Lung (tissue), 12 donors: Measurements from ENCODE around the gene CNOT2. TPM values are rescaled to one million over a fixed set of nuclear protein-coding genes. Genes with fewer than 3 reads are reported as not detected.
A peak's percentile ranks its signal among the peaks of the same experiment; 100 is the strongest.

ENCODE experiments used
- ATAC-seq: fragments of 200-7000 bp; cut with Tn5 transposase; one replicate; pipeline ENCODE4 v1.9.1; 2020; ENCODE audit warnings: moderate number of reproducible peaks; ENCODE audit not compliant: insufficient read depth, low FRiP score
- DNase-seq, 3 donors: peaks; one replicate each; pipeline ENCODE4 v3.0.0-alpha.2; 2013 to 2017
- H3K27ac ChIP-seq, 2 donors: one replicate each; pipeline ENCODE4 v1.5.1; 2013; ENCODE audit warnings: mild to moderate bottlenecking in 2 of 2, moderate library complexity in 2 of 2, control low read depth in 1 of 2, inconsistent platforms in 1 of 2, low read depth in 1 of 2, low read length in 1 of 2
- H3K27me3 ChIP-seq, 3 donors: one replicate each; pipeline ENCODE4 v1.5.1; 2013; ENCODE audit warnings: low read length in 2 of 3; ENCODE audit not compliant: control insufficient read depth in 3 of 3, insufficient read depth in 3 of 3
- H3K36me3 ChIP-seq, 4 donors: one replicate each; pipeline ENCODE4 v1.5.1; 2013; ENCODE audit warnings: low read length in 4 of 4, mild to moderate bottlenecking in 1 of 4, moderate library complexity in 1 of 4; ENCODE audit not compliant: control insufficient read depth in 4 of 4, insufficient read depth in 4 of 4
- H3K4me1 ChIP-seq, 5 donors: one replicate each; pipeline ENCODE4 v1.5.1; 2013; ENCODE audit warnings: low read length in 5 of 5, mild to moderate bottlenecking in 2 of 5, moderate library complexity in 1 of 5; ENCODE audit not compliant: control insufficient read depth in 5 of 5, insufficient read depth in 5 of 5
- H3K4me3 ChIP-seq: one replicate; pipeline ENCODE4 v1.5.1; 2013; ENCODE audit warnings: mild to moderate bottlenecking, control low read depth, moderate library complexity
- H3K9ac ChIP-seq, 2 donors: one replicate each; pipeline ENCODE4 v1.5.1; 2013; ENCODE audit warnings: low read length in 2 of 2, control low read depth in 1 of 2; ENCODE audit not compliant: insufficient read depth in 1 of 2
- H3K9me3 ChIP-seq, 4 donors: one replicate each; pipeline ENCODE4 v1.5.1; 2013; ENCODE audit warnings: low read length in 3 of 4, mild to moderate bottlenecking in 1 of 4, moderate library complexity in 1 of 4; ENCODE audit not compliant: control insufficient read depth in 4 of 4, insufficient read depth in 3 of 4
- WGBS, 2 donors: extraction: QIAGEN DNeasy Blood & Tissue Kit; methylation state at CpG; one replicate each; pipeline ENCODE4 v1.1.7; 2013; 5-methylcytosine and 5-hydroxymethylcytosine counted together
- polyA plus RNA-seq, 2 donors: library from polyadenylated mRNA; stranded (reverse); fragments of 200-250 nt; gene quantifications; one replicate each; pipeline ENCODE4 v1.2.1, GENCODE V29; 2013
- total RNA-seq, 2 donors: library from RNA; depleted of rRNA in 1 of 2; stranded (reverse); fragments of >200 nt in 1 of 2; gene quantifications; one replicate each; pipeline ENCODE4 v1.2.1, GENCODE V29; 2014 to 2021
- TF ChIP-seq, protein P1 (sequence below): IDR thresholded peaks from 2 replicates; pipeline ENCODE4 v1.5.1; 2012; ENCODE audit warnings: mild to moderate bottlenecking; ENCODE audit errors: control extremely low read depth, extremely low read depth
- donor health status: control.
- donor health status: control.
- donor health status: Bipolar disorder and iron deficiency.
- donor health status: healthy.
- donor health status: DM: yes; HTN: yes; CAD: no.

Gene CNOT2
- total and polyA plus RNA-seq, 4 donors: 21.9 to 243 (median 40.3) TPM

DNA sequence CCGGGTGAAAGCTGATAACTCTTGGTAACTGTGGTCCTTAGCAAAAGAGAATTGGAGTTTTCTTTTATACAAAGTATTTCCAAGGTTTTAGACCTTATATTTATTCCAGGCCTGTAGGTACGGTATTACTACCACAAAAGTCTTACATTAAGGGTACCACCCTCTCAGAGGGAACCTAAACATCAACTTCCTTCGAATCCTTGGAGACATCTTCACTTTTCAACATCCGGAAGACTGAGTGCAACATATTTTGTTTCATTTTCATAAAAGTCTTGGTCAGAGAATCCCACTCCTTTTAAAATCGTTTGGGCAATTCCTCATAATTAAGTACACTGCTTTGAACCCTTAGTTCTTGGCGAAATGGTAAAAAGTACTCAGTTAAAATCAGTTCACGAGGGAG, 1.2 kb downstream of the CNOT2 start:
- ATAC-seq (no peak), DNase-seq (no peak)
- TF ChIP-seq, protein P1, sequence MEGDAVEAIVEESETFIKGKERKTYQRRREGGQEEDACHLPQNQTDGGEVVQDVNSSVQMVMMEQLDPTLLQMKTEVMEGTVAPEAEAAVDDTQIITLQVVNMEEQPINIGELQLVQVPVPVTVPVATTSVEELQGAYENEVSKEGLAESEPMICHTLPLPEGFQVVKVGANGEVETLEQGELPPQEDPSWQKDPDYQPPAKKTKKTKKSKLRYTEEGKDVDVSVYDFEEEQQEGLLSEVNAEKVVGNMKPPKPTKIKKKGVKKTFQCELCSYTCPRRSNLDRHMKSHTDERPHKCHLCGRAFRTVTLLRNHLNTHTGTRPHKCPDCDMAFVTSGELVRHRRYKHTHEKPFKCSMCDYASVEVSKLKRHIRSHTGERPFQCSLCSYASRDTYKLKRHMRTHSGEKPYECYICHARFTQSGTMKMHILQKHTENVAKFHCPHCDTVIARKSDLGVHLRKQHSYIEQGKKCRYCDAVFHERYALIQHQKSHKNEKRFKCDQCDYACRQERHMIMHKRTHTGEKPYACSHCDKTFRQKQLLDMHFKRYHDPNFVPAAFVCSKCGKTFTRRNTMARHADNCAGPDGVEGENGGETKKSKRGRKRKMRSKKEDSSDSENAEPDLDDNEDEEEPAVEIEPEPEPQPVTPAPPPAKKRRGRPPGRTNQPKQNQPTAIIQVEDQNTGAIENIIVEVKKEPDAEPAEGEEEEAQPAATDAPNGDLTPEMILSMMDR: no peak
- Histone ChIP-seq H3K9ac (peak overlapping the region; percentile 90 to 98), H3K27me3 (no peaks in the 10 kb centered on the region), H3K4me3 (peak overlapping the region; percentile 87), H3K27ac (peak overlapping the region in 1 of 2 donors; percentile 99), H3K4me1 (peaks cover 0 to 40% (median 7%) of the 10 kb centered on the region in 5 donors), H3K36me3 (peaks cover 0 to 21% (median 10%) of the 10 kb centered on the region in 4 donors), H3K9me3 (no peaks in the 10 kb centered on the region)
- WGBS, 2 donors: 21 to 27% methylated on average over 7 of the region's 7 CpGs

DNA sequence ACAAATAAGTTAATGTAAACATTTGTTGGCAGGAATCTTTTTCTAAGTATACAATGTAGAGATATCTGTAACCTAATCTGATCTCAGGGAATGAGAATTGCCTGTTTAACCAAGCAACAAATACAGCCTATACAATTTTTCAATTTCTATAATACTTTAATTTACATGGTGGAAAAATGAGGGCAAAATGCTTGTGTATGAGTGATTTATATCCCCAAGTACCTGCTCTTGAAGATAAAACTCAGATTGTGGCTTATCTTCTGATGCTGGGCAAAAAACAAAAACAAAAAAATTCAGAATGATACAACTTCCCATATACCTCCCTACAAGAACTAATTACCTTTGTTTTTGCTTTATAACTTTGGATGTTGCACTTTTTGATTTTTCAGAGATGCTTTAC, 2.2 kb downstream of the CNOT2 start:
- DNase-seq (no peak), ATAC-seq (no peak)
- H3K9ac ChIP-seq: no peak overlapping the region
- TF ChIP-seq, protein P1: no peak
- H3K4me1 ChIP-seq: peaks cover 0 to 42% (median 5%) of the 10 kb centered on the region in 5 donors
- no peak overlapping the region for H3K4me3 ChIP-seq
- no peaks in the 10 kb centered on the region for H3K27me3 ChIP-seq
- H3K36me3 ChIP-seq: peaks cover 0 to 14% (median 5%) of the 10 kb centered on the region in 4 donors
- H3K9me3 ChIP-seq: no peaks in the 10 kb centered on the region
- H3K27ac ChIP-seq: no peak overlapping the region

DNA sequence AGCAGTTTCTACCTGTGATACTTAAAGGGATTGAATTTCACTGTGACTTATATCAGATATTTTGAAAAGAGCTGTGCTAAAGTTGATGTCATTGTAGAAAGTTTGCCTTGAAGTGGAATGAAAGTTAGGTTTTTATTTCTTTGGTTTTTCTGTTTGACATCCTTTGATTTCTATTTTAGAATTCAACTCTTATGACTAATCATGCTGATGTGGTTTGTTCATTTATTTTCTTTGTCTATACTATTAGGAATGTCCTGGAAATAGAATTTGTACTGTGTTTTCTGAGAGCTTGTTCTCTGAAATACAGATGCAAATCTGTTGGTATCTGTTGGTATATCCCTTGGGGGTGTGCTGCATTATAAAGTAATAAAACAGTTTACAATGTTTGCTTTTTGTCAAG, 3.3 kb downstream of the CNOT2 start:
- no peak overlapping the region for H3K4me3 ChIP-seq
- no peaks in the 10 kb centered on the region for H3K27me3 ChIP-seq
- ATAC-seq (no peak), DNase-seq (no peak)
- H3K9me3 ChIP-seq: no peaks in the 10 kb centered on the region
- H3K9ac ChIP-seq: no peak overlapping the region
- H3K27ac ChIP-seq: no peak overlapping the region
- H3K36me3 ChIP-seq: peaks cover 0 to 9% (median 4%) of the 10 kb centered on the region in 4 donors
- TF ChIP-seq, protein P1: no peak
- peaks cover 2 to 50% (median 6%) of the 10 kb centered on the region in 5 donors for H3K4me1 ChIP-seq

DNA sequence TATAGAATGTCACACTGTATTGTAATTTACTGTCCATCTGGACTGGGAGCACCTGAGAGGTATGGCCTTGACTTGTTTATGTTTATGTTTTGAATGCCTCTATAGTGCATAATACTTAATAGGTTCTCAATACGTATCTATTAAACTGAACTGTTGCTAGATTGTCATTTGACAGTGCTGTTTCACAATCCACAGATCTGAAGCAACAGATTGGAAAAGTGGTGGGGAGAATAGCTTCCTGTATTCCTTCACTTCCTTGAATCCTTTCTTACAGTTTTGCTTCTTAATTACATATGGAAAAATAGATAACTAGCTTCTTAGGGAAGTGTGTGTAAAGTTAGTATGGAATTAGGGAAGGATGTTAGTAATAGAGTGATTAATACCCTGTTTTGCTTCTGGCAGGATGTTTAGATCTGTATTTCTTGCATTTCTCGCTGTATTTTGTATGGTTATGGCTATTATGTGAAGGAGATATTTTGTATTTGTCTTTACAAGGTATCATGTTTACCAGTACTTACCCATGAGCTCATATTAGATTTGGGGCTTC, 4.5 kb downstream of the CNOT2 start:
- no peak for ATAC-seq
- no peaks in the 10 kb centered on the region for H3K27me3 ChIP-seq
- no peak overlapping the region for H3K4me3 ChIP-seq
- H3K27ac ChIP-seq: no peak overlapping the region
- no peak for DNase-seq
- no peaks in the 10 kb centered on the region for H3K9me3 ChIP-seq
- peaks cover 0 to 8% (median 4%) of the 10 kb centered on the region in 4 donors for H3K36me3 ChIP-seq
- WGBS, 2 donors: 44 to 65% methylated on average over 2 of the region's 2 CpGs
- peaks cover 3 to 51% (median 7%) of the 10 kb centered on the region in 5 donors for H3K4me1 ChIP-seq
- H3K9ac ChIP-seq: no peak overlapping the region
- TF ChIP-seq, protein P1: no peak
